ENCODE data around the gene CPSF7.

DNA sequence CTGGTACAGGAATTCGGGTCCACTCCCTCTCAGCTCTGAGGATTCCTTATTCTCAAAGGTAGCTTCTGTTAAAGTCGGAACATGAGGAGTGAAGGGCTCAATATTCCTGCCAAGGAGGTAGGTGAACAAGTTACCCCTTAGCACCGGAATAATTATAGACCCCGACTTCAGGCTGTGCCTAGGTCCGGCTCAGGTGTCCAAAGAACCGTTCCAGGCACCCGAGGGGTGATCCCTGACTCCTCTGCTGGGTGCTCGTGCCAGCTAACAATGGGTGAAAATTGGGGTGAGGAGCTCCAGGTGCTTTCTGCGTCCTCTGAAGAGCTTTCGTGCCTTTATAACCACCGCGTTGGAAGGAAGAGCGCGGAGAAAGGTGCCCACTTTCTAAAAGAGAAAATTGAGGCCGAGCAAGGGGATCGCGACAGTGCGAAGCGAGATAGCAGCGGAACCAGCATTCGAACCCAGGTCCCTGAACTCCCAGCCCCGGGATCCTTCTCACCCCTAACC is 68.5 kb downstream of the CPSF7 start:
- TF ChIP-seq, protein P1, sequence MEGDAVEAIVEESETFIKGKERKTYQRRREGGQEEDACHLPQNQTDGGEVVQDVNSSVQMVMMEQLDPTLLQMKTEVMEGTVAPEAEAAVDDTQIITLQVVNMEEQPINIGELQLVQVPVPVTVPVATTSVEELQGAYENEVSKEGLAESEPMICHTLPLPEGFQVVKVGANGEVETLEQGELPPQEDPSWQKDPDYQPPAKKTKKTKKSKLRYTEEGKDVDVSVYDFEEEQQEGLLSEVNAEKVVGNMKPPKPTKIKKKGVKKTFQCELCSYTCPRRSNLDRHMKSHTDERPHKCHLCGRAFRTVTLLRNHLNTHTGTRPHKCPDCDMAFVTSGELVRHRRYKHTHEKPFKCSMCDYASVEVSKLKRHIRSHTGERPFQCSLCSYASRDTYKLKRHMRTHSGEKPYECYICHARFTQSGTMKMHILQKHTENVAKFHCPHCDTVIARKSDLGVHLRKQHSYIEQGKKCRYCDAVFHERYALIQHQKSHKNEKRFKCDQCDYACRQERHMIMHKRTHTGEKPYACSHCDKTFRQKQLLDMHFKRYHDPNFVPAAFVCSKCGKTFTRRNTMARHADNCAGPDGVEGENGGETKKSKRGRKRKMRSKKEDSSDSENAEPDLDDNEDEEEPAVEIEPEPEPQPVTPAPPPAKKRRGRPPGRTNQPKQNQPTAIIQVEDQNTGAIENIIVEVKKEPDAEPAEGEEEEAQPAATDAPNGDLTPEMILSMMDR (IDR thresholded peaks at IDR 0.05), result no peak
- no peak for TF ChIP-seq EP300 (IDR thresholded peaks at IDR 0.05)
